HepG2 (cell line): ENCODE data around the gene RHBDD1.

Experiments
- CTCF ChIP-seq: sonication (generic); formaldehyde crosslinking; IDR thresholded peaks from 2 replicates; pipeline ENCODE4 v1.5.0; 2020; ENCODE audit warnings: mild to moderate bottlenecking, missing genetic modification reagents, moderate library complexity
- E2F5 ChIP-seq: sonication (generic); formaldehyde crosslinking; conservative IDR thresholded peaks from 2 replicates; pipeline ENCODE4 v1.4.0; 2020; ENCODE audit warnings: missing genetic modification reagents
- IRF9 ChIP-seq: sonication (generic); formaldehyde crosslinking; IDR thresholded peaks from 2 replicates; pipeline ENCODE4 v1.8.0; 2022; ENCODE audit warnings: missing genetic modification reagents, mild to moderate bottlenecking, borderline replicate concordance
- POLR2AphosphoS5 ChIP-seq: IDR thresholded peaks from 2 replicates; pipeline ENCODE4 v1.6.1; 2012; ENCODE audit warnings: low read depth, low read length
- ZBTB7A ChIP-seq: sonication (generic); formaldehyde crosslinking; IDR thresholded peaks from 2 replicates; pipeline ENCODE4 v1.8.0; 2022; ENCODE audit warnings: mild to moderate bottlenecking, missing genetic modification reagents
- ZNF251 ChIP-seq: sonication (generic); formaldehyde crosslinking; IDR thresholded peaks from 2 replicates; pipeline ENCODE4 v1.9.0; 2021; ENCODE audit warnings: mild to moderate bottlenecking, missing genetic modification reagents
- ZNF562 ChIP-seq: sonication (generic); formaldehyde crosslinking; IDR thresholded peaks from 2 replicates; pipeline ENCODE4 v1.8.0; 2022; ENCODE audit warnings: missing genetic modification reagents, borderline replicate concordance

- no peak for TF ChIP-seq POLR2AphosphoS5
- no peak for TF ChIP-seq CTCF
- no peak for TF ChIP-seq ZNF562
- no peak for TF ChIP-seq ZNF251 (CRISPR knock-in tag)
- TF ChIP-seq IRF9 (CRISPR knock-in tag), result no peak
- no peak for TF ChIP-seq E2F5 (CRISPR knock-in tag)
- TF ChIP-seq ZBTB7A (CRISPR knock-in tag), result no peak
Measured at GRCh38 chr2:226932443-226932842, 96.6 kb downstream of the RHBDD1 start.
